K562 (cell line): ENCODE measurements around the gene SIT1. TPM values are rescaled to one million over a fixed set of nuclear protein-coding genes. Genes with fewer than 3 reads are reported as not detected.

Source experiments
- CREB3 ChIP-seq: fragments of 450-650 bp; conservative IDR thresholded peaks from 2 replicates; pipeline ENCODE4 v1.6.1; 2016; ENCODE audit warnings: missing genetic modification characterization, low read depth, mild to moderate bottlenecking, missing compliant biosample characterization, moderate library complexity
- CSDE1 ChIP-seq, 2 experiments: fragments of 450-650 bp; IDR thresholded peaks; 2 replicates each; pipeline ENCODE4 v1.6.1; 2016; ENCODE audit warnings: mild to moderate bottlenecking in 1 of 2
- DNMT1 ChIP-seq: fragments of 450-650 bp; IDR thresholded peaks from 2 replicates; pipeline ENCODE4 v1.6.1; 2016; ENCODE audit warnings: antibody characterized with exemption, mild to moderate bottlenecking
- FOXA3 ChIP-seq, 2 experiments: fragments of 450-650 bp in 1 of 2; sonication (generic) in 1 of 2; formaldehyde crosslinking; IDR thresholded peaks in 1 of 2; conservative IDR thresholded peaks in 1 of 2; 2 replicates each; pipeline versions ENCODE4 v1.4.0 to v1.8.0; 2020 to 2022; ENCODE audit warnings: mild to moderate bottlenecking in 2 of 2, missing genetic modification reagents in 1 of 2
- GABPB1 ChIP-seq: sonication (generic); formaldehyde crosslinking; IDR thresholded peaks from 2 replicates; pipeline ENCODE4 v1.8.0; 2022; ENCODE audit warnings: mild to moderate bottlenecking, missing genetic modification reagents
- HNRNPLL ChIP-seq: fragments of 200-400 bp; formaldehyde crosslinking; IDR thresholded peaks from 2 replicates; pipeline ENCODE4 v1.6.1; 2017; ENCODE audit warnings: low read length, low read depth, mild to moderate bottlenecking; ENCODE audit not compliant: poor library complexity, severe bottlenecking
- ID3 ChIP-seq, 2 experiments: fragments of 250-450 bp in 1 of 2; fragments of 450-650 bp in 1 of 2; sonication (Bioruptor Pico) in 1 of 2; IDR thresholded peaks; 2 replicates each; pipeline versions ENCODE4 v1.6.1 to v1.8.0; 2016 to 2021; ENCODE audit warnings: mild to moderate bottlenecking in 2 of 2, moderate library complexity in 2 of 2, missing compliant biosample characterization in 1 of 2, missing genetic modification characterization in 1 of 2
- JUND ChIP-seq, 2 experiments: IDR thresholded peaks; 2 replicates in 1 of 2; 3 replicates in 1 of 2; pipeline ENCODE4 v1.6.1; 2011; ENCODE audit warnings: borderline replicate concordance in 2 of 2, low read depth in 2 of 2, low read length in 2 of 2, improper control_type of control experiment in 1 of 2, missing biosample characterization in 1 of 2, missing genetic modification characterization in 1 of 2, missing genetic modification reagents in 1 of 2
- MLLT1 ChIP-seq, 2 experiments: fragments of 450-650 bp; IDR thresholded peaks; 2 replicates each; pipeline ENCODE4 v1.6.1; 2016
- MTA1 ChIP-seq: fragments of 450-650 bp; IDR thresholded peaks from 2 replicates; pipeline ENCODE4 v1.6.1; 2017; ENCODE audit warnings: borderline replicate concordance
- PHF20 ChIP-seq: fragments of 450-650 bp; IDR thresholded peaks from 2 replicates; pipeline ENCODE4 v1.6.1; 2018; ENCODE audit not compliant: partially characterized antibody
- POLR2B ChIP-seq: fragments of 450-650 bp; IDR thresholded peaks from 2 replicates; pipeline ENCODE4 v1.6.1; 2018; ENCODE audit warnings: low read depth; ENCODE audit not compliant: partially characterized antibody
- PTBP1 ChIP-seq: fragments of 200-400 bp; formaldehyde crosslinking; IDR thresholded peaks from 2 replicates; pipeline ENCODE4 v1.6.1; 2017; ENCODE audit warnings: low read depth, low read length
- SIN3A ChIP-seq, 2 experiments: fragments of 150-350 bp in 1 of 2; IDR thresholded peaks; 2 replicates each; pipeline ENCODE4 v1.6.1; 2011 to 2016; ENCODE audit warnings: borderline replicate concordance in 2 of 2, low read depth in 2 of 2, low read length in 2 of 2, mild to moderate bottlenecking in 2 of 2, moderate library complexity in 2 of 2; ENCODE audit not compliant: control insufficient read depth in 1 of 2
- SMAD4 ChIP-seq: fragments of 250-450 bp; sonication (Bioruptor Pico); conservative IDR thresholded peaks from 2 replicates; pipeline ENCODE4 v1.8.0; 2021; ENCODE audit warnings: inconsistent platforms, mild to moderate bottlenecking, moderate library complexity
- SMC3 ChIP-seq: conservative IDR thresholded peaks from 2 replicates; pipeline ENCODE4 v1.6.1; 2011; ENCODE audit warnings: low read depth, low read length, improper control_type of control experiment; ENCODE audit not compliant: insufficient read depth
- SNRNP70 ChIP-seq: fragments of 200-400 bp; formaldehyde crosslinking; optimal IDR thresholded peaks from 2 replicates; pipeline ENCODE3; 2017; ENCODE audit warnings: low read depth, low read length
- TEAD1 ChIP-seq, 2 experiments: fragments of 450-650 bp in 1 of 2; sonication (generic) in 1 of 2; formaldehyde crosslinking; IDR thresholded peaks; 2 replicates each; pipeline versions ENCODE4 v1.4.0 to v1.8.0; 2020 to 2022; ENCODE audit warnings: mild to moderate bottlenecking in 2 of 2, missing genetic modification reagents in 1 of 2
- TOE1 ChIP-seq, 2 experiments: fragments of 450-650 bp in 1 of 2; sonication (generic) in 1 of 2; formaldehyde crosslinking in 1 of 2; IDR thresholded peaks; 2 replicates each; pipeline versions ENCODE4 v1.7.1 to v1.8.0; 2016 to 2022; ENCODE audit warnings: borderline replicate concordance in 2 of 2, mild to moderate bottlenecking in 2 of 2, antibody characterized with exemption in 1 of 2, inconsistent platforms in 1 of 2, low read depth in 1 of 2, missing genetic modification reagents in 1 of 2, moderate library complexity in 1 of 2
- USF1 ChIP-seq: sonication (generic); formaldehyde crosslinking; IDR thresholded peaks from 2 replicates; pipeline ENCODE4 v1.9.0; 2022; ENCODE audit warnings: mild to moderate bottlenecking, missing genetic modification reagents
- ZNF311 ChIP-seq: fragments of 250-450 bp; sonication (Bioruptor Pico); IDR thresholded peaks from 2 replicates; pipeline ENCODE4 v1.4.0; 2020; ENCODE audit warnings: mild to moderate bottlenecking, moderate library complexity
- ZNF644 ChIP-seq: fragments of 200-800 bp; sonication (Bioruptor generic); IDR thresholded peaks from 2 replicates; pipeline ENCODE4 v1.6.1; 2016; ENCODE audit warnings: low read depth, missing genetic modification characterization, missing compliant biosample characterization
- polyA plus RNA-seq, 8 experiments: library from polyadenylated mRNA; depleted of rRNA in 4 of 8; stranded (reverse) in 5 of 8; unstranded in 3 of 8; fragments of >200 nt; fragmentation: Nextera tagmentation in 2 of 8; fragmentation: Illumina TruSeq in 1 of 8; extraction: Ambion mirVana in 2 of 8; extraction: Trizol in 1 of 8; gene quantifications; 2 replicates each; pipeline versions ENCODE4 v1.2.1 to v1.2.3, GENCODE V29; 2011 to 2014; ENCODE audit warnings: inconsistent platforms in 1 of 8, missing spikeins in 1 of 8
- total RNA-seq, 7 experiments: library from RNA; depleted of rRNA in 6 of 7; stranded (reverse); fragments of >200 nt in 6 of 7; fragmentation: Illumina TruSeq in 2 of 7; extraction: Trizol in 2 of 7; gene quantifications; 2 replicates each; pipeline versions ENCODE4 v1.2.1 to v1.2.3, GENCODE V29; 2011 to 2021; ENCODE audit warnings: low replicate concordance in 1 of 7

SIT1 gene
- total and polyA plus RNA-seq, 9 of the 15 experiments (the other 6 are each of a cell fraction or from before 2014, with no cell fraction given) = not detected

GRCh38 chr9:35657546-35658136, 6.9 kb upstream of the SIT1 start, which contains the start of gene RMRP (continued):
- peak; percentile 68; the same call in 1 of the 2 replicates for TF ChIP-seq TOE1 (IDR thresholded peaks at IDR 0.05; ENCODE audit: borderline replicate concordance)
- 0 out of 2 replicates have a peak, but pooled peaks have one; percentile 71 for TF ChIP-seq TOE1 (CRISPR knock-in tag; IDR thresholded peaks at IDR 0.05; ENCODE audit: borderline replicate concordance, low read depth)
- no peak for TF ChIP-seq POLR2B
- 0 out of 2 replicates have a peak, but pooled peaks have one; percentile 18 for TF ChIP-seq PTBP1
- no peak for TF ChIP-seq DNMT1
- TF ChIP-seq ID3 (CRISPR knock-in tag; IDR thresholded peaks at IDR 0.05) = no peak
- TF ChIP-seq ID3 (tag; IDR thresholded peaks at IDR 0.05) = peak; percentile 71; the same call in 1 of the 2 replicates
- TF ChIP-seq ZNF644 (tag) = no peak
- TF ChIP-seq MTA1 = peak; percentile 87
- no peak for TF ChIP-seq ZNF311 (CRISPR knock-in tag)
- TF ChIP-seq TEAD1 (CRISPR knock-in tag; IDR thresholded peaks at IDR 0.05) = peak; percentile 74 to 97
- TF ChIP-seq GABPB1 (CRISPR knock-in tag) = peak; percentile 75
- 0 out of 2 replicates have a peak, but pooled peaks have one; percentile 17 for TF ChIP-seq SMAD4 (CRISPR knock-in tag)
- TF ChIP-seq SMC3 = 0 out of 2 replicates have a peak, but pooled peaks have one; percentile 2
- no peak for TF ChIP-seq SNRNP70
- peak; percentile 71 for TF ChIP-seq JUND (IDR thresholded peaks at IDR 0.05; ENCODE audit: borderline replicate concordance, low read depth, low read length)
- peak; percentile 58; the same call in 1 of the 3 replicates for TF ChIP-seq JUND (tag; IDR thresholded peaks at IDR 0.05; ENCODE audit: borderline replicate concordance, low read depth, low read length)
- peak in 1 of 2 experiments; percentile 63; a peak in 1 of 4 replicates for TF ChIP-seq FOXA3 (CRISPR knock-in tag; conservative IDR thresholded peaks at IDR 0.05 in 1 of 2, IDR thresholded peaks at IDR 0.05 in 1 of 2)
- TF ChIP-seq CSDE1 (IDR thresholded peaks at IDR 0.05) = peak in 1 of 2 experiments; percentile 74; a peak in 2 of 4 replicates
- TF ChIP-seq USF1 (CRISPR knock-in tag) = peak; percentile 85
- peak; percentile 20 for TF ChIP-seq PHF20
- TF ChIP-seq HNRNPLL = peak; percentile 95
- TF ChIP-seq SIN3A (IDR thresholded peaks at IDR 0.05; ENCODE audit: borderline replicate concordance in 2 of 2, control insufficient read depth in 1 of 2, low read depth in 2 of 2, low read length in 2 of 2) = peak; percentile 84 to 91; a peak in 2 of 4 replicates
- TF ChIP-seq MLLT1 (IDR thresholded peaks at IDR 0.05) = 0 out of 4 replicates have a peak, but pooled peaks of 1 of the 2 experiments have one; percentile 31
- TF ChIP-seq CREB3 (tag) = no peak
